ACHN (cell line): Measurements from ENCODE around the gene PCDHGA12.
A peak's percentile ranks its signal among the peaks of the same experiment; 100 is the strongest.
"Not testable (repeated sequence)": the region's sequence is repeated elsewhere in the genome, so short reads cannot be mapped to it uniquely, and the experiment has no call there.

ENCODE experiments used
- DNase-seq: peaks from one replicate; pipeline ENCODE4 v3.0.0-alpha.2; 2015
- in situ Hi-C: cut with HindIII; loops from 2 replicates; pipeline ENCODE4 v1.10.0; 2017; ENCODE audit warnings: low sequenced_read_pairs, low pct_ligation_motif_present, low pct_unique_long_range_greater_than_20kb

The PCDHGA12 gene

DNA sequence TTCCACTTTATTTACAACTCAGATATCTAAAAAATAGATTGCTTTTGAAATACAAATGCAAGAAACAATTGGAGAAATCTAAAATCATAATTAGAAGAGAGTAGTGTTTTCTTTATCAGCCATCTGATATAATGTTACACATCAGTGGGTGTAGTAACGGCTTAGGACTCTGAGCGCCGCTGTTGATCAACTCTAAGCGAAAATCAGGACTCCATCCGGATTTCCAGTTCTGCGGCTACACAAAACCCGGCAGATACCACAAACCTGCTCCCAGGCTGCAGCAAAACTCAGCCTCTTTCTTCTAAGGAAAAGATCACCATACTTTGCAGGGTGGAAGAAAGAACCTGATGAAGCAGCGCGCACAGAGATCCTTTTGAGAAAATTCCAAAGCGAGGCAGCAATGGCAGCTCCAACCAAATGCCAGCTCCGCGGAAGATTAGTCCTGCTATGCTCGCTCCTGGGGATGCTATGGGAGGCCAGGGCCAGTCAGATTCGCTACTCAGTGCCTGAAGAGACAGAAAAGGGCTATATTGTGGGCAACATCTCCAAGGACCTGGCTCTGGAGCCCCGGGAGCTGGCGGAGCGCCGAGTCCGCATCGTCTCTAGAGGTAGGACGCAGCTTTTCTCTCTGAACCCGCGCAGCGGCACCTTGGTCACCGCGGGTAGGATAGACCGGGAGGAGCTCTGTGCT is 27.6 kb upstream of the PCDHGA12 start, which contains the start of gene PCDHGA9:
PCDHGA9 (plus strand) TSS at position 226 of the 691 bp plus-strand sequence; CDS start at position 401, 175 bp downstream.
- in situ Hi-C loops, result no loop called here
- no peak for DNase-seq

- in situ Hi-C loops, result no loop called here
- DNase-seq, result no peak
These were observed 26.9 kb upstream of the PCDHGA12 start for GRCh38 chr5:141403387-141403786.

- DNase-seq, in situ Hi-C loops: not testable (repeated sequence)
These were observed 22.4 kb upstream of the PCDHGA12 start, which contains the start of gene PCDHGB6 for GRCh38 chr5:141407790-141408505. Gene PCDHGB6 (plus strand): TSS chr5:141408021. CDS start chr5:141408203, 182 bp downstream.

- no peak for DNase-seq
- in situ Hi-C loops, result no loop called here
These were observed 20.6 kb upstream of the PCDHGA12 start for GRCh38 chr5:141409598-141410306.

- in situ Hi-C loops, result no loop called here
These were observed 18.7 kb upstream of the PCDHGA12 start for GRCh38 chr5:141411575-141411974.

GRCh38 chr5:141412854-141413539 is 17.3 kb upstream of the PCDHGA12 start, which contains the start of gene PCDHGA10:
Gene PCDHGA10 (plus strand): TSS chr5:141412987. CDS start chr5:141413176, 189 bp downstream.
- DNase-seq, result peak; percentile 17
- in situ Hi-C loops, result no loop called here

More at GRCh38 chr5:141411575-141411974, 18.7 kb upstream of the PCDHGA12 start:
- DNase-seq, result no peak

DNA sequence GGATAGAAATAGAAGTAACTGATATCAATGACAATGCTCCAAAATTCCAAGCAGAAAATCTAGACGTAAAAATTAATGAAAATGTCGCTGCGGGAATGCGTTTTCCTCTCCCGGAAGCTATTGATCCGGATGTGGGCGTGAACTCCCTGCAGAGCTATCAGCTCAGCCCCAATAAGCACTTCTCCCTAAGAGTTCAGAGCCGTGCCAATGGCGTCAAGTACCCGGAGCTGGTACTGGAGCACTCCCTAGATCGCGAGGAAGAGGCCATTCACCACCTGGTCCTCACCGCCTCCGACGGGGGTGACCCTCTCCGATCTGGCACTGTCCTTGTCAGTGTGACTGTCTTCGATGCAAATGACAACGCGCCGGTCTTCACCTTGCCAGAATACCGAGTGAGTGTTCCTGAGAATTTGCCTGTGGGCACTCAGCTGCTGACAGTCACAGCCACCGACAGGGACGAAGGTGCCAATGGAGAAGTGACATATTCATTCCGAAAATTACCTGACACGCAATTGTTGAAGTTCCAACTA is 16.7 kb upstream of the PCDHGA12 start:
- in situ Hi-C loops, result no loop called here
- DNase-seq, result no peak

- DNase-seq, in situ Hi-C loops: not testable (repeated sequence)
These were observed 15.6 kb upstream of the PCDHGA12 start for GRCh38 chr5:141414548-141415274.

DNA sequence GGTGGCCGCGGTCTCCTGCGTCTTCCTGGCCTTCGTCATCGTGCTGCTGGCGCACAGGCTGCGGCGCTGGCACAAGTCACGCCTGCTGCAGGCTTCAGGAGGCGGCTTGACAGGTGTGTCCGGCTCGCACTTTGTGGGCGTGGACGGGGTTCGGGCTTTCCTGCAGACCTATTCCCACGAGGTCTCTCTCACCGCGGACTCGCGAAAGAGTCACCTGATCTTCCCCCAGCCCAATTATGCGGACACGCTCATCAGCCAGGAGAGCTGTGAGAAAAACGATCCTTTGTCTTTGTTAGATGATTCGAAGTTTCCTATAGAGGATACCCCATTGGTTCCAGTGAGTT is 15.1 kb upstream of the PCDHGA12 start:
- DNase-seq, in situ Hi-C loops: not testable (repeated sequence)

DNA sequence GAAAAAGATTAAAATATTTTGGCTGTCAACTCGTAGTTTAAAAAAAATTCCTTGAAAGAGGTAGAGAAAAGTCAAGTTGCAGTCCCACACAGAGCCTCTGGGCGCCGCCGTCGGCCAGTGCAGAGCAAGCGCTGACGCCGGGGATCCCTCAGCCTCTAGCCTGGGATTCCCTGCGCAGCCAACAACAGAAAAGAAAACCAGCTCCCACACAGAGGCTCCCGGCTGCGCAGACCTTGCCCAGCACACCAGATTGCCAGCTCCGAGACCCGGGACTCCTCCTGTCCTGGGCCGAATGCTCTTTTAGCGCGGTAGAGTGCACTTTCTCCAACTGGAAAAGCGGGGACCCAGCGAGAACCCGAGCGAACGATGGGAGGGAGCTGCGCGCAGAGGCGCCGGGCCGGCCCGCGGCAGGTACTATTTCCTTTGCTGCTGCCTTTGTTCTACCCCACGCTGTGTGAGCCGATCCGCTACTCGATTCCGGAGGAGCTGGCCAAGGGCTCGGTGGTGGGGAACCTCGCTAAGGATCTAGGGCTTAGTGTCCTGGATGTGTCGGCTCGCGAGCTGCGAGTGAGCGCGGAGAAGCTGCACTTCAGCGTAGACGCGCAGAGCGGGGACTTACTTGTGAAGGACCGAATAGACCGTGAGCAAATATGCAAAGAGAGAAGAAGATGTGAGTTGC is 12.7 kb upstream of the PCDHGA12 start, which contains the start of gene PCDHGB7:
PCDHGB7 (plus strand) TSS at position 184 of the 679 bp plus-strand sequence; CDS start at position 367, 183 bp downstream.
- peak; percentile 78 for DNase-seq
- in situ Hi-C loops, result not testable (repeated sequence)

DNA sequence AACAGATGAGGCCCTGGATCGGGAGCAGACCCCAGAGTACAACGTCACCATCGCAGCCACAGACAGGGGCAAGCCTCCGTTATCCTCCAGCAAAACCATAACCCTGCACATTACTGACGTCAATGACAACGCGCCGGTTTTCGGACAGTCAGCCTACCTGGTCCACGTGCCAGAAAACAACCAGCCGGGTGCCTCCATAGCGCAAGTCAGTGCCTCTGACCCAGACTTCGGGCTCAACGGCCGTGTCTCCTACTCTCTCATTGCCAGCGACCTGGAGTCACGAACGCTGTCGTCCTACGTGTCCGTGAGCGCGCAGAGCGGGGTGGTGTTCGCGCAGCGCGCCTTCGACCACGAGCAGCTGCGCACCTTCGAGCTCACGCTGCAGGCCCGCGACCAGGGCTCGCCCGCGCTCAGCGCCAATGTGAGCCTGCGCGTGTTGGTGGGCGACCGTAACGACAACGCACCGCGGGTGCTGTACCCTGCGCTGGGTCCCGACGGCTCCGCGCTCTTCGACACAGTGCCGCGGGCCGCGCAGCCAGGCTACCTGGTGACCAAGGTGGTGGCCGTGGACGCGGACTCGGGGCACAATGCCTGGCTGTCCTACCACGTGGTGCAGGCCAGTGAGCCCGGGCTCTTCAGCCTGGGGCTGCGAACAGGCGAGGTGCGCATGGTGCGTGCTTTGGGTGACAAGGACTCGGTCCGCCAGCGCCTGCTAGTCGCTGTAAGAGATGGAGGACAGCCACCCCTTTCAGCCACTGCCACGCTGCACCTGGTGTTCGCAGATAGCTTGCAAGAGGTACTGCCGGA is 11.0 kb upstream of the PCDHGA12 start:
- DNase-seq, result no peak
- in situ Hi-C loops, result no loop called here

GRCh38 chr5:141420855-141421488 is 9.3 kb upstream of the PCDHGA12 start, which contains the start of gene PCDHGA11:
Gene PCDHGA11 (plus strand): TSS chr5:141421051. CDS start chr5:141421228, 177 bp downstream.
- DNase-seq, result peak; percentile 1
- in situ Hi-C loops, result no loop called here

DNA sequence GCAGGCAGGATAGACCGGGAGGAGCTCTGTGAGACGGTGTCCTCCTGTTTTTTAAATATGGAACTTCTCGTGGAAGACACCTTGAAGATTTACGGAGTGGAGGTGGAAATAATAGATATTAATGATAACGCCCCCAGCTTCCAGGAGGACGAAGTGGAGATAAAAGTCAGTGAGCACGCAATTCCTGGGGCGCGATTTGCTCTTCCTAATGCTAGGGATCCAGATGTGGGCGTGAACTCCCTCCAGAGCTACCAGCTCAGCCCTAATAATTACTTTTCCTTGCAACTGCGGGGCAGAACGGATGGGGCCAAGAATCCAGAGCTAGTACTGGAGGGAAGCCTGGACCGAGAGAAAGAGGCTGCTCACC is 8.8 kb upstream of the PCDHGA12 start:
- no peak for DNase-seq
- in situ Hi-C loops, result no loop called here

GRCh38 chr5:141422742-141423291 is 7.5 kb upstream of the PCDHGA12 start:
- in situ Hi-C loops, result no loop called here

DNA sequence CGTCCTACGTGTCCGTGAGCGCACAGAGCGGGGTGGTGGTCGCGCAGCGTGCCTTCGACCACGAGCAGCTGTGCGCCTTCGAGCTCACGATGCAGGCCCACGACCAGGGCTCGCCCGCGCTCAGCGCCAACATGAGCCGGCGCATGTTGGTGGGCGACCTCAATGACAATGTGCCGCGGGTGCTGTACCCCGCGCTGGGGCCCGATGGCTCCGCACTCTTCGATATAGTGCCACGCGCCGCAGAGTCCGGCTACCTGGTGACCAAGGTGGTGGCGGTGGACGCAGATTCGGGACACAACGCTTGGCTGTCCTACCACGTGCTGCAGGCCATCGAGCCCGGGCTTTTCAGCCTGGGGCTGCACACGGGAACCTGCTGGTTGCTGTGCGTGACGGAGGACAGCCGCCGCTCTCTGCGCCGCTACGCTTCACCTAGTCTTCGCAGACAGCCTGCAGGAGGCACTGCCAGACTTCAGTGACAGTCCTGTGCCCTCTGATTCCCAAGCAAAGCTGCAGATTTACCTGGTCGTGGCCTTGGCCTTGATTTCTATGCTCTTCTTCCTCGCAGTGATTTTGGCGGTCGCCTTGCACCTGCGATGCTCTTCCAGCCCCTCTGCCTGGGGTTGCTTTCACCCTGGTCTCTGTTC is 2.4 kb upstream of the PCDHGA12 start:
- in situ Hi-C loops, result no loop called here
- no peak for DNase-seq

More at GRCh38 chr5:141422742-141423291, 7.5 kb upstream of the PCDHGA12 start:
- no peak for DNase-seq
